ENCODE data around the gene CYREN.
"Not testable (repeated sequence)": the region's sequence is repeated elsewhere in the genome, so short reads cannot be mapped to it uniquely, and the experiment has no call there.

CYREN gene, protein sequence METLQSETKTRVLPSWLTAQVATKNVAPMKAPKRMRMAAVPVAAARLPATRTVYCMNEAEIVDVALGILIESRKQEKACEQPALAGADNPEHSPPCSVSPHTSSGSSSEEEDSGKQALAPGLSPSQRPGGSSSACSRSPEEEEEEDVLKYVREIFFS

DNA sequence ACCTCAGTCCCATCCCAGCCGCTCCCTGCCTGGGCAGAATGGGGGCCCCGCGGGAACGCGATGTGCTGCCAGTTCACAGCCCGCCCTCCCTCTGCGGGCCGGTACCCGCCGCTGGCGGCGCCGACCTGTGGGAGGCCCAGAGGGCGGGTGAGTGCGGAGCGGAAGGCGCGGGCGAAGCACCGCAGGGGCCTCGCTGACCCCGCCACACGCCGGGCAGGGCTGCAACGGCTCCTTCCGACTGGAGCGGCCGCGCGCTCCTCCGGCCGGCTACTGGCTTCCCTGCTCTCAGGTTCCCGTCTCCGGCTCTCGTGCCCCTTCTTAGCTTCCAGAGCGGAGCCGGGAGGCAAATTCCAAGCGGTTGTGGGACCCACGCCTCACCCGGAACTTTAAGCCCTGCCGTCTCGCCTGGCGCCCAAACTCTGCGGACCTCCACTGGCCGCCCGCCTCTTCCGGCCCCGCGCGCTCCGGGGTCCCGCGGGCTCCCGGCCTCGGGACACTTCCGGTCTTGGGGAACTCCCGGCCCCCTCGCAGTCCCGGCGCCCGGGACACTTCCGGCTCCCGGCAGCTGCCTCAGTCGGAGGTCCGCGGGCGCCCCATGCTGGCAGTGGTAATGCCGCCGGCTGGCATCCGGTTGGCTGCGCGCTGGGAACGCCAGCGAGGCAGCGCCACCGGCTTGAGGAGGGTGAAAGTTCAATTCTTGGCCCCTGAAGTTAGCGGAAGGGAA, at the start of gene CYREN:
CYREN (minus strand) TSS at position 434 of the 724 bp plus-strand sequence. CDS start 1,785 bp downstream, outside the sequence.
- peak; percentile 95 for DNase-seq
- Histone ChIP-seq H3K4me3 (ENCODE audit: low read depth, low read length) (peak within 1 kb of the TSS; percentile 92), H3K27ac (peak within 1 kb of the TSS; percentile 94), H3K27me3 (ENCODE audit: insufficient read depth, low read depth, severe bottlenecking) (no peaks in the 10 kb centered on the region), H3K9me3 (ENCODE audit: severe bottlenecking) (no peaks in the 10 kb centered on the region), H3K36me3 (peaks cover 40% of the 10 kb centered on the region)
- TF ChIP-seq, protein P1, sequence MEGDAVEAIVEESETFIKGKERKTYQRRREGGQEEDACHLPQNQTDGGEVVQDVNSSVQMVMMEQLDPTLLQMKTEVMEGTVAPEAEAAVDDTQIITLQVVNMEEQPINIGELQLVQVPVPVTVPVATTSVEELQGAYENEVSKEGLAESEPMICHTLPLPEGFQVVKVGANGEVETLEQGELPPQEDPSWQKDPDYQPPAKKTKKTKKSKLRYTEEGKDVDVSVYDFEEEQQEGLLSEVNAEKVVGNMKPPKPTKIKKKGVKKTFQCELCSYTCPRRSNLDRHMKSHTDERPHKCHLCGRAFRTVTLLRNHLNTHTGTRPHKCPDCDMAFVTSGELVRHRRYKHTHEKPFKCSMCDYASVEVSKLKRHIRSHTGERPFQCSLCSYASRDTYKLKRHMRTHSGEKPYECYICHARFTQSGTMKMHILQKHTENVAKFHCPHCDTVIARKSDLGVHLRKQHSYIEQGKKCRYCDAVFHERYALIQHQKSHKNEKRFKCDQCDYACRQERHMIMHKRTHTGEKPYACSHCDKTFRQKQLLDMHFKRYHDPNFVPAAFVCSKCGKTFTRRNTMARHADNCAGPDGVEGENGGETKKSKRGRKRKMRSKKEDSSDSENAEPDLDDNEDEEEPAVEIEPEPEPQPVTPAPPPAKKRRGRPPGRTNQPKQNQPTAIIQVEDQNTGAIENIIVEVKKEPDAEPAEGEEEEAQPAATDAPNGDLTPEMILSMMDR (IDR thresholded peaks at IDR 0.05; ENCODE audit: low read depth, low read length): peak; percentile 73

DNA sequence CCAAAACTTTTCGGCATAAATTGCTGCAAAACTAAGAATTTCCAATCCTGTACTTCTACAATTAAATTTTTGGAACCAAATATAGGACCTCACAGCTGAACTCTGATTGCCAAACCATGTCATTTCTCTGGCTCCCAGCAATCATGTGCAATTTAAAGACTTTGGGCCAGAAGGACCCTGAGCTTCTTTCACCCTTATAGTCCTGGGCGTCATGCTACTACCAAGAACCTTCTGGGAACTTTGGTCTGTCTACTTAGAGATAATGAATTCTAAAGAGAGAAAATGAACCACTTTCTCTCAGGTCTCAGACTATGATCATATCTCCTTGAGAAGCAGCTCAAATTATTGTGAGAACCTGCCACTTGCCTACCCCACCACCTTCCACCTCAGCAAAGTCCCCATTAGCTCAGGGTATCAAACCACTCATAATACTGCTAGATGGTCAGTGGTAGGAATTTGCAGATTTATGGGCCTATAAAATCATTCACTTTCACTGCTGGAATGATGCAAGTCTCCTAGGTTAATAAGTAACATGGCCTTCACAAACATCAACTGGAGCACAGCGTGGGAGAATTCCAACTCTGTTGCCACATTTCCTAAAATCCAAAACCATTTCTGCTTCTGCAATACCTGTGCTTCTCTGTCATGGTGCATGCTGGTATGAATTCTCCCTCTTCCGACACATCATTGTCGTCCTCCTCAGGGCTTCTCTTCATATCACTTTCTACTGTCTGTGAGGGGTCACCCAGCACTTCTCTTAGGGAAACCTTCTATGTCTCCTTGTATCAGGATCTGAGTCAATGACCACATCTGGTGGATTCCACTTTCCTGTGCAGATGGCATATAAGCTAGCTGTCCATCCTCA, 47.4 kb upstream of the CYREN start:
- no peak overlapping the region for H3K4me3 ChIP-seq (ENCODE audit: low read depth, low read length)
- no peak for DNase-seq
- H3K36me3 ChIP-seq: no peaks in the 10 kb centered on the region
- H3K27me3 ChIP-seq (ENCODE audit: insufficient read depth, low read depth, severe bottlenecking): no peaks in the 10 kb centered on the region
- H3K27ac ChIP-seq: no peak overlapping the region
- H3K9me3 ChIP-seq (ENCODE audit: severe bottlenecking): no peaks in the 10 kb centered on the region
- TF ChIP-seq, protein P1 (IDR thresholded peaks at IDR 0.05; ENCODE audit: low read depth, low read length): no peak

DNA sequence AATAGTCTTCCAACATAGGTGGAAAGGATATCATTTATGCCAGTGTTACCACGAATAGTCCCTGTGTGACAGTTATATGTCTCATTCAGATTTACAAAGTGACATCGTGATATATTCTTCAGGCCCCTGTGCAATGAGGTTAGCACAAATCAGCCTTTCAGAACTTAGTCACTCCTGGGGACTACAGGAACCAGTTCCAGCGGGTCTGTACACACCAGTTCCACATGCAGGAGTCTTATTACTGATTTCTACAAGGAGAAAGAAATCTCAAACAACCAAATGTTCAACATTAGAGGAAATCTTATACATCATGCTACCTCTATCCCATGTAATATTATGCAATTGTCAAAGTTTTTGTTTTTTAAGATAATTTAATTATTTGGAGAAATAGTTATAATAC, 45.2 kb upstream of the CYREN start:
- DNase-seq: no peak
- Histone ChIP-seq H3K36me3 (no peaks in the 10 kb centered on the region; the same call in 1 of the 2 replicates), H3K27me3 (ENCODE audit: insufficient read depth, low read depth, severe bottlenecking) (no peaks in the 10 kb centered on the region), H3K27ac (no peak overlapping the region), H3K9me3 (ENCODE audit: severe bottlenecking) (no peaks in the 10 kb centered on the region), H3K4me3 (ENCODE audit: low read depth, low read length) (no peak overlapping the region)
- TF ChIP-seq, protein P1 (IDR thresholded peaks at IDR 0.05; ENCODE audit: low read depth, low read length): no peak

DNA sequence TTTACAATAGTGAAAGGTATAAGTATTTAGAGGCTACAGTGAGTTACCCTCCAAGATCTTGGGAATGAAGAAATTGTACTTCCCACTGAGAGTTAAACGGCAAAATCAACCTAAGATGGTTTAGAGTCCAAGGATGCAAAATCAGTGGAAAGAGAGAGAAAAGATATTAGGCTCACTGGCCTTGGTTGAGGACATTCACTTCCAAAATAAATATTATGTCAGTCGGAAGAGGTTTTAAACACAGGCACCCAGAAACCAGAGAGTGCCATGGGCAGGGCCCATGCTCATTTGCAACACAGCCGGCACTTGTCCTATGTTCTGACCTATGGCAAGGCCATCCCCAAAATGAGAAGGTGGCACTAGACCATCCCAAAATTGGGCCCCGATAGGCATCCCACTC, 44.7 kb upstream of the CYREN start:
- TF ChIP-seq, protein P1 (IDR thresholded peaks at IDR 0.05; ENCODE audit: low read depth, low read length): no peak

DNA sequence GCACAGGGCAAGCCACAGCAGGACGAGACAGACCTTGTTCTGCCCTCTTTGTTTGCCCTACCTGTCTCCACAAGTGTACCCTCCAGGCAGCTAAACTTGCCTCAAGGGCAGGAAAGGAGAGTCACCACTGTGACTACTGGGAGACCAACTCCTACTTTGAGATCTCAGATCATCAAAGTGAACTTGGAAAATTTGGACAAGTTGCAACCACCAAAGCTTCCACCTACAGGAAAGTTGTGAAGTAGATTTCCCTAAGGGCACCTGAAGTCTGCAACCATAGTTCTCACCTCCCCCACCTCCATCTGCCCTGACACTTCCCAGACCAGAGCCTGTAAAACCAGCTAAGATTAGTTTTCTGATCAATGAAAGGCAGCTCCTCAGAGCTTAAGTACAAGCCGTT, 43.3 kb upstream of the CYREN start:
- Histone ChIP-seq H3K4me3 (ENCODE audit: low read depth, low read length) (no peak overlapping the region), H3K27ac (peak overlapping the region; percentile 47), H3K36me3 (no peaks in the 10 kb centered on the region; the same call in 1 of the 2 replicates), H3K27me3 (ENCODE audit: insufficient read depth, low read depth, severe bottlenecking) (no peaks in the 10 kb centered on the region), H3K9me3 (ENCODE audit: severe bottlenecking) (no peaks in the 10 kb centered on the region)
- peak; percentile 63 for DNase-seq
- TF ChIP-seq, protein P1 (IDR thresholded peaks at IDR 0.05; ENCODE audit: low read depth, low read length): no peak

More for the DNA sequence above, 44.7 kb upstream of the CYREN start:
- no peaks in the 10 kb centered on the region; the same call in 1 of the 2 replicates for H3K36me3 ChIP-seq
- H3K27me3 ChIP-seq (ENCODE audit: insufficient read depth, low read depth, severe bottlenecking): no peaks in the 10 kb centered on the region
- no peak overlapping the region for H3K4me3 ChIP-seq (ENCODE audit: low read depth, low read length)
- DNase-seq: no peak
- H3K9me3 ChIP-seq (ENCODE audit: severe bottlenecking): no peaks in the 10 kb centered on the region
- H3K27ac ChIP-seq: no peak overlapping the region

DNA sequence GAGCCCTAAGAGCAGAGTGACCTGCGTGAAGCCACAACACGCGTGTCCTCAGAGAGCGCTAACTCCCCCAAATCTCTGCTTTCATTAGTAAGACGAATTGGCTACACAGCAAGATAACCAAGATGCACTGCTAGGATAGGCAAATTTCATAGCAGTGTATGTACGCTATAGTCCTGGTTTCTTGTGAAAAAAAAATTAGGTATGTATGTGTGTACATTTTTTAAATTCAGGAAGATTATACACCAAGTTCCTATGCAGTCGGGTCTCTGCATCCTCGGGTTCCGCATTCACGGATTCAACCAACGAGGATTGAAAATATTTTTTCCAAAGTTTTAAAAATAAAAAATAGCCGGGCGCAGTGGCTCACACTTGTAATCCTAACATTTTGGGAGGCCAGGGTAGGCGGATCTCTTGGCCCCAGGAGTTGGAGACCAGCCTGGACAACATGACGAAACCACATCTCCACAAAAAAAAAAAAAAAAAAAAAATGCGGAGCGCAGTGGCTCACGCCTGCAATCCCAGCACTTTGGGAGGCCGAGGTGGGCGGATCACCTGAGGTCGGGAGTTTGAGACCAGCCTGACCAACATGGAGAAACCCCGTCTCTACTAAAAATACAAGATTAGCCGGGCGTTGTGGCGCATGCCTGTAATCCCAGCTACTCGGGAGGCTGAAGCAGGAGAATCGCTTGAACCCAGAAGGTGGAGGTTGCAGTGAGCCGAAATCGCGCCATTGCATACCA, 41.6 kb upstream of the CYREN start:
- H3K36me3 ChIP-seq; H3K9me3 ChIP-seq (ENCODE audit: severe bottlenecking); DNase-seq; H3K27me3 ChIP-seq (ENCODE audit: insufficient read depth, low read depth, severe bottlenecking): not testable (repeated sequence)
- peak overlapping the region; percentile 80 for H3K27ac ChIP-seq
- H3K4me3 ChIP-seq (ENCODE audit: low read depth, low read length): peak overlapping the region; percentile 60

Data from WERI-Rb-1 (cell line).